SIG-M5 (cell line): Measurements from ENCODE around the gene COQ5.
"Not testable (repeated sequence)": the region's sequence is repeated elsewhere in the genome, so short reads cannot be mapped to it uniquely, and the experiment has no call there.

Experiments used
- DNase-seq: peaks from one replicate; lab custom pipeline; 2025; lab: John Stamatoyannopoulos, UW

The COQ5 gene

DNA sequence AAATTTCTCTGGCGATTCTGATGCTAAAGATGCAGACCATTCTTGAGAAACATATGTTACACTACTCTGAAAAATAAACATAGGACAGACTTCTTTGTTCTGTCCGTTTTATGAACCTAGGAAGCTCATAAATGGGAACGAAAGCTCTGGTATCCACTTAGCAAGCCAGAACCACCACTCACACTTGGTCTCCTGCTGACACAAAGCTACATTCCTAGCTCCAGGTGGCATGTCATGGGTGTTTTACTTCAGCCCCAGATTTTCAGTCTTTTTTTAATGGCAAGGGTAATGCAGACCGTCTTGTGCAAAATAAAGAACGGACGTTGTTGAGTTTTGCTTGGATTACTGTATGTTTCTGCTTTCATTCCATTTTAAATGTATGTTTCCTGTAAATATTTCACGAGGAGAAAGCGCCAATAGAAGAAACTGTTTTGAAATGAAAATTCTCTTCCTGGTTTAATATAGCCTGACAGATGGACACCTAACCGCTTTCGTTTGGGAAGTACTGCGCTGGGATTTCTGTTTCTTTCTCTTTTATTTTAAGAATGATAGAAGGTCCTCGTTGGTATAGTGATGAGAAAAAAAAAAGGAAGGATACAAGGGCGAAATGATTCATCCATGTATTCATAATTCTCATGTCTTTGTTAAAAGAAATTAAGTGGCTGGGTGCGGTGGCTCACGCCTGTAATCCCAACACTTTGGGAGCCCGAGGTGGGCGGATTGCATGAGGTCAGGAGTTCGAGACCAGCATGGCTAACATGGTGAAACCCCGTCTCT lies 871 bp upstream of the COQ5 start:
- DNase-seq = no peak

GRCh38 chr12:120522568-120522967 lies 6.4 kb downstream of the COQ5 start:
- no peak for DNase-seq

- not testable (repeated sequence) for DNase-seq
These were observed 9.6 kb downstream of the COQ5 start for GRCh38 chr12:120519324-120519723.

DNA sequence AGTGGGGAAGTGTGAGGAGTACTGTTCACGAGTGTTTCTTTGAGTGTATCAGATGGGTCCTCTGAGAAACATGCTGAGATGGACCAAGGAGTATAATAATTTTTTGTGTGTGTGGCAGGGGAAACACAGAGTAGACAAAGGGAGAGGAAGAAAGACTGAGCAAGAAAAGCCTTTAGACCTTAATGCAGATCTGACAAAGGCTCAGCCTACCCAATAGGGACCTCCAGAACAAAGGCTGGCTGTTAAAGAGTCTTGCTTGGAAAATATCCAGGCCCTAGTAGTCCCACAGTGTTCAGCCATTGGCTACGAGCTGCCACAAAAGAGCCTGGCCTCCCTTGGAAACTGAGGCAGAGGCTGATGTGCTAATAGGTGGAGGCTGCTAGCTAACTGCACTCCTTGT lies 13.5 kb downstream of the COQ5 start:
- DNase-seq = no peak

- no peak for DNase-seq
These were observed 15.0 kb downstream of the COQ5 start for GRCh38 chr12:120514002-120514401.

DNA sequence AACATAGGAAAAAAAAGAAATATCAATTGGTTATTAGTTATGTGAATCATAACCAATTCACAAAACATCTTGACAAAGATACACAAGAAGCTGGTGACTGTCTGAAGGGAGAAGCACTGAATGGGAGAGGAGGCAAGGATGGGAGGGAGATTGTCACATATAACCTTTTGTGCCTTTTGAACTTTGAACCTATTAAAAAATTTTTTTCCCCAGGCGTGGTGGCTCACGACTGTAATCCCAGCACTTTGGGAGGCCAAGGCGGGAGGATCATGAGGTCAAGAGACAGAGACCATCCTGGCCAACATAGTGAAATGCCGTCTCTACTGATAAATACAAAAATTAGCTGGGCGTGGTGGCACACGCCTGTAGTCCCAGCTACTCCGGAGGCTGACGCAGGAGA lies 20.4 kb downstream of the COQ5 start:
- no peak for DNase-seq

- DNase-seq = no peak
These were observed 24.4 kb downstream of the COQ5 start for GRCh38 chr12:120504587-120504986.

DNA sequence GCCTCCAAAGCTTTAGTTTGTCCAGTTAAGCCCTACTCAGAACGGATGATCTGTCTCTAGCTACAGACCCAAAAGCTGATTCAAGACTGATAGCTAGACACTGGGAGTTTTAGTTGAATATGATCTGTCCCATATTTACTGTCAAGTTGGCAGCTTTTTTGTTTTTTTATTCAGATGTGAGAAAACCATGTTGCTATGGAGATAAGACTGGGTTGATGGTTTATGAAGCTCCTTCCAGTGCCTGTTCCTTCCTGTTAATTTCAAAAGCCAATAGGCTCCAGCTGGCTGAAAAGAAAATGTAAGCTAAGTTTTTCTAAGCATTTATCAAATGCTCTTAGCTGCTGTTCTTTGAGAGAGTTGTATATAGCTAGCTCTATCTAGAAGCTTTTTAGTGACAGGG lies 28.4 kb downstream of the COQ5 start:
- no peak for DNase-seq

DNA sequence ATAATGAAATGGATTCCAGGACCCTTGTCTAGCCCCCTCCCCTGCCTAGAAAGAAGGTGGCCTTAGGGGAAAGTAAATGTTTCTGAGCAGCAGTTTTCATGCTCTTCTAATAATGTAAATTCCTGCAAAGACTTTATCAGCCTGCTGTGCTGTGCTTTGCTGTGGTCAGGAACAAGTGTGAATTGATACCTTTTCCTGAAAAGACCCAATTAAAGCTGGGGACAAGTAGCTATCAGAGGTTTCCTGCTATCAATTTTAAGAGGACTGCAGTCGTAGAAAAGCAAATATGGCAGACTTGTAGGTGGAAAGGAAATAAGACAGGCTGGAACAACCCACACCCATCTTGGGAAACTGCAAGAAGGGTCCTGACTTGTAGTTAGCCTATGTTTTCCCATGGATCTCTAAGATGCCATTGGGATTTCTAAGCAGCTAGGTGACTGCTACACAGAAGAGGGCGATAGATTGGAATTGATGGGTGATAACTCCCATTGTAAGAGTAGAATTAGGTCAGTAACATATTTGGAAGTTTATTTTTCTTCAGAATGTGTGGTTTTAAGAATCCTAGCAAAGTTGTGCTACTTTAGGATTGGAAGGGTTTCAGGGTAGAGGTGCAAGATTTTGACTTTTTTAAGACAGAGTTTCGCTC lies 30.0 kb downstream of the COQ5 start:
- no peak for DNase-seq

DNA sequence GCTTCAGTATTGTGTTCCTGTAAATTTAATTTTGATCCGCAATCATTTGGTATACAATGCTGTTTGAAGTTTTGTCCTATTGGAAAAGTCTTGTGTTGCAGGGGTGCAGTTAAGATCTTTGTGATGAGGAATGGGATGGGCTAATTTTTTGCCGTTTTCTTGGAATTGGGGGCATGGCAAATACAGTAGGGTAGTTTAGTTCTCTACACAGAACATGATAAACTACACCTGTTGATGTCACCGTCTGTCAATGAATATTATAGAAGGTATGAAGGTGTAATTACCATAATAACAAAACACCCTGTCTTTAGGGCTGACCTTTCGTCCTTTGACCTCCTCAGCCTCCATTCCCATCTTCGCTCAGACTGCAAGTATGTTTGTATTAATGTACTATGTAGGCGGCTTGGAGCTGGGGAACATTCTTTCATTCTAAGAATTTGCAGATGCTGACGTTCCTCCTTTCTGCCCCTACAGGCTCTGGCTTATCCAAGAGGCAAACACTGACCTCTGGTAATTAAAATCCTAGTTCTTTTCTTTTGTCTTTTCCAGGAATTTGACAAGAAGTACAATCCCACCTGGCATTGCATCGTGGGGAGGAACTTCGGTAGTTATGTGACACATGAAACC lies 31.3 kb downstream of the COQ5 start:
- DNase-seq = no peak

DNA sequence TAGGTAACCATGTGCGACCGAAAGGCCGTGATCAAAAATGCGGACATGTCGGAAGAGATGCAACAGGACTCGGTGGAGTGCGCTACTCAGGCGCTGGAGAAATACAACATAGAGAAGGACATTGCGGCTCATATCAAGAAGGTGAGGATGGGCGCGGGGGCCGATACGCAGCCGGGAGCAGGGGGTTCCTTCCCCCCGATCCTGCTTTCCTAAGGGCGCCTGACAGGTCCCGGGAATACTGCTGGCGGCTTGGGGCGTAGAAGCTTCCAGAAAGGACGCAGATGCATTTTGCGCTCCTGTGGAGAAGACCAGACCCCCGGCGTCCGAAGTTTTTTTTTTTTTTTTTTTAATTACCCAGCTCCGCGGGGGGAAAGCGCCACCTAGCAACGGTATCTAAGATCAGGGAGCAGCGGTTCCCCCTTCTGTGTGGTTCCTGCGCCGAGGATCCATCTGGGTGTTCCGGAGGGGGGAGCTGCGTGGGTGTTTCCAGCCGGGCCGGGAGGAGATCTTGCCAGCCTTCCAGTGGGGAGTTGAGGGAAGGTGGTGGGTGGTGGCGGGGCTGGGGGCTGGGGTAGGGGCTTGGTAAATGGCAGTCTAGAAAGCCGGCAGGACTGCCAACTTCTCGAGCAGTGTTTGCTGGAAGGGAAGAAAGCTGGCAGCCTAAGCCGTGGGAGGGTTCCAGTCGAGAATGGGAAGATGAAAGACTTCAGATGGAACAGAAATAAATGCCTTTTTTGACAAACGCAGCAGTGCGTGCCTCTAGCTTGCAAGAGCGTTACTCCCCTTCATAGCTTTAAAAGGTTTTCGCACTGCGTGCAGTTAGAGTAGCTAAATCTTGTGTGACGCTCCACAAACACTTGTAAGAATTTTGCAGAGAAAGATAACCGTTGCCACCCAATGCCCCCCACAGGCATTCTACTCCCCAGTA lies 32.3 kb downstream of the COQ5 start:
- DNase-seq = no peak

- peak; percentile 58 for DNase-seq
These were observed 33.1 kb downstream of the COQ5 start, which contains the start of gene DYNLL1 for GRCh38 chr12:120495731-120496412. Gene DYNLL1 (plus strand): TSS chr12:120496113. CDS start chr12:120496422, 309 bp downstream.

- DNase-seq = no peak
These were observed 33.7 kb downstream of the COQ5 start for GRCh38 chr12:120495186-120495730.

GRCh38 chr12:120490833-120491512 lies 38.0 kb downstream of the COQ5 start:
- no peak for DNase-seq

DNA sequence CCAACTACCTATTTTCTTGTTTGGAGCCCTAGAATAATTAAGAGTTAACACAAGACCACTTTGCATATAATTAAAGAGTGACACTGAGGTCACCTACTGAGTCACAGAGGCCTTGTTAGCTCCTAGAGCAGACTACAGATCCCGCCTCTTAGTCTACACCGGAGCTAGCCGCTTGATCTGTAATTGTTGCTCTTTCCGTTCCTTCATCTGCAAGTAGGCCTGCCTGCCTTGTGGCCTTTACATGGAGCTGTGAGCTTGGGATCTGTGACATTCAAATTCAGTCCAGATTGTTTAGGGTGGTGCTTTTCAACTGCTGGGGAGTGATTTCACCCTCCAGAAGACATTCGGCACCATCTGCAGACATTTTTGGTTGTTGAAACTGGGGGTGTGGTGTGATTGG lies 38.6 kb downstream of the COQ5 start:
- DNase-seq = no peak

DNA sequence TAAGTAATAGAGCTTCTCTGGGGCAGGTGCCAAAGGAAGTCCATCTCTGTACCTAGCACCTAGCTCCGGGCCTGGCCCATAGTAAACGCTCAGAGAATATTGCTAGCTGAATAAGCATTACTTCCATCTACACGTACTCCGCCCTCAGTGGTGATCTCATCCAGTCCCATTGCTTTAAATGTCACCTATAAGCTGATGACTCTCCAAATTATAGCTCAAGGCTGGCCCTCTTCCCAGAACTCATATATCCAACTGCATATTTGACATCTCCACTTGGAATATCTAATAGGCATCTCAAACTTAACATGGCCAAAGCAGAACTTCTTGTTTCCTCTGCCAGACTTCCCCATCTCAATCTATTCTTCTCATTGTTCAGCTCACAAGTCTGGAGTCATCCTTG lies 39.9 kb downstream of the COQ5 start:
- no peak for DNase-seq

DNA sequence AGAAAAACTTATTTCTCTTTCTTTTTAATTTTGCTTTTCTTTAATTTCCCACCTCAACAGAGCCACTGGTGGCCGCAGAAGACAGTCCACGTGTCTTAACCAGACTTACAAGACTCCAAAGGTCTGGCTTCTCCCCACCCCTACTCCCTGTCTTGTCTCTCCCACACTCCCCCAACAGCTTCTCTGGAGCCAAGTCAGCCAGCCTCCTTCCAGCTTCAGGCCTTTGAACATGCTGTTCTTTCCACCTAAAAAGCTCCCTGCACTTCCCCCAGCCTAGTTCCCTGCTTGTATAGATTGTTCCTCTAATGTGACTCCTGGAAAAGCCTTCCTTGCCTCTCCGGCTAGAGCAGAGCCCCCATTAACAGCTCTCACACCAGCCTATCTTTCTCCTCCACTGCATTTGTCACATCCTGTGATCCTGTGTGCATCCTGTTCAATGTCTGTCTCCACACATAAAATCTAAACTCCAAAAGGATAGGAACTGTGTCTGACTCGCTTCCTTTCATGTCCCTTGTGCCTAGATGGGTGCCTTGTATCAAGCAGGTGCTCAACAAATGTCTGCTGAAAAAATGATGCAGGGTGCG lies 40.8 kb downstream of the COQ5 start:
- DNase-seq = no peak

- DNase-seq = not testable (repeated sequence)
These were observed 41.4 kb downstream of the COQ5 start for GRCh38 chr12:120487552-120487951.

DNA sequence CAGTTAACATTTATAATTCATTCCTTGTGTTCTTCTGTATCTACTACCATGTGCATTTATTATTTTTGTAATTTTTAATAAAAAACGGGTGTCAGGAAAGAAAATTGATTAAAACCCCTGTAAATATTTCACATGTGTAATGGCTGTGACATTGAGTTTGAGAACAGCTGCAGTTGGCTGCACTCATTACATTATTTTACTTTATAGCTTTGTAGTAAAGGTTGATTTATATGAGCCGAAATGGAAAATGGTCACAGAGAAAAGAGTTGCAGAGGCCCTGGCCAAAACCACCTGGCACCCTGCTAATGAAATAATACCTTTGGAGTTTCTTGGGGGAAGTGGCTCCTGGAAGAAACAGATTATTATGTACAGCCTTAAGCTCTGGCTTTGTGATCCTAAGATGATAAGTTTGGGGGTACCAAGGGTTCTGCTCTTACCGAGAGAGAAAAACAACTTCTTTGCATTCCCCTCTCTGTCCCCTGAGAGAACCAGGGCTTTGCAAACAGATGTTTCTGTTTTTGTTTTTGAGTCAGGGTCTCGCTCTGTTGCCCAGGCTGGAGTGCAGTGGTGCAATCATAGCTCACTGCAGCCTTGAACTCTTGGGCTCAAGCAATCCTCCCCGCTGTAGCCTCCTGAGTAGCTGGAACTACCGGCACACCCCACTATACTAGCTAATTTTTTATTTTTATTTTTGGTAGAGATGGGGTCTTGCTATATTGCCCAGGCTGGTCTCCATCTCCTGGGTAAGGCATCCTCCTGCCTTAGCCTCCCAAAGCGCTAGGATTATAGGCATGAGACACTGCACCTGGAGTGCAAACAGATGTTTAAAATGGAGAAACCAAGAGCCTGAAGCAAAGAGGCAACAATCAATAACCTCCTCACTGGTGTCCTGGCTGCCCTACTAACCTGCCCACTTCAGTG lies 42.7 kb downstream of the COQ5 start:
- no peak for DNase-seq
